Measurements from ENCODE around the gene BHMT.

DNA sequence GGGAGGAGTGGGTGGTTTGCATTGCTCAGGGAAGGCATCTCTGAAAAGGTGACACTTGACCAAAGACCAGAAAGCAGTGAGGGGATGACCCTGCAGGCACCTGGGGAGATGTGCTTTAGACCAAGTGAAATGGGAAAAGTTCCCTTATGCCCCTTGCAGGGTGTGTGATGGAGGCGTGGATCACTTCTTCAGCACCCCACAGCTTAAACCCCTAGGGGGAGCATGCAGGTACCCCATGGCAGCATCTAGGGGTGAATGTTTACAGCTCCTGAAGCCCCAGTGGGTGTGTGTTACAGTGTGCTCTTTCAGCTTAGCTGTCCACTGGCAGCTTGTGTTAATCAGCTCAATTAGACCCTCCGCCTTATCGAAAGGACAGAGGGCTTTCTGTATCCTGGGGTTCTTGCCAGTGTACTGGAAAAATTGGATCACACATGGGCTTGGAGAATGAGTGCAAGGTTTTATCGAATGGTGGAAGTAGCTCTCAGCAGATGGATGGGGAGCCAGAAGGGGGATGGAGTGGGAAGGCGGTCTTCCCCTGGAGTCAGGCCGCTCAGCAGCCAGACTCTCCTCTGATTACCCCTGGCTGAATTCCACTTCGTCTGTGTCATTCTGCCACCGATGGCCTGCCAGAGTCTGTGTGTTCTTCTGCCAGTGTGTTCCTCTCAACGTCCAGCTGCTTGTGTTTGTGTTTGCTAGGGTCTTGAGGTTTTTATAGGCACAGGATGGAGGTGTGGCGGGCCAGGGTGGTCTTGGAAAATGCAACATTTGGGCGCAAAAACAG, 35.8 kb upstream of the BHMT start:
- TF ChIP-seq, protein P1, sequence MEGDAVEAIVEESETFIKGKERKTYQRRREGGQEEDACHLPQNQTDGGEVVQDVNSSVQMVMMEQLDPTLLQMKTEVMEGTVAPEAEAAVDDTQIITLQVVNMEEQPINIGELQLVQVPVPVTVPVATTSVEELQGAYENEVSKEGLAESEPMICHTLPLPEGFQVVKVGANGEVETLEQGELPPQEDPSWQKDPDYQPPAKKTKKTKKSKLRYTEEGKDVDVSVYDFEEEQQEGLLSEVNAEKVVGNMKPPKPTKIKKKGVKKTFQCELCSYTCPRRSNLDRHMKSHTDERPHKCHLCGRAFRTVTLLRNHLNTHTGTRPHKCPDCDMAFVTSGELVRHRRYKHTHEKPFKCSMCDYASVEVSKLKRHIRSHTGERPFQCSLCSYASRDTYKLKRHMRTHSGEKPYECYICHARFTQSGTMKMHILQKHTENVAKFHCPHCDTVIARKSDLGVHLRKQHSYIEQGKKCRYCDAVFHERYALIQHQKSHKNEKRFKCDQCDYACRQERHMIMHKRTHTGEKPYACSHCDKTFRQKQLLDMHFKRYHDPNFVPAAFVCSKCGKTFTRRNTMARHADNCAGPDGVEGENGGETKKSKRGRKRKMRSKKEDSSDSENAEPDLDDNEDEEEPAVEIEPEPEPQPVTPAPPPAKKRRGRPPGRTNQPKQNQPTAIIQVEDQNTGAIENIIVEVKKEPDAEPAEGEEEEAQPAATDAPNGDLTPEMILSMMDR (IDR thresholded peaks at IDR 0.05; ENCODE audit: borderline replicate concordance, extremely low read depth, low read length, poor library complexity, severe bottlenecking), result peak; percentile 4
- no peak for TF ChIP-seq EZH2 (IDR thresholded peaks at IDR 0.05; ENCODE audit: borderline replicate concordance, low read depth, low read length, severe bottlenecking)
